ENCODE results near the gene TNC.
A peak's percentile ranks its signal among the peaks of the same experiment; 100 is the strongest.

The TNC gene

DNA sequence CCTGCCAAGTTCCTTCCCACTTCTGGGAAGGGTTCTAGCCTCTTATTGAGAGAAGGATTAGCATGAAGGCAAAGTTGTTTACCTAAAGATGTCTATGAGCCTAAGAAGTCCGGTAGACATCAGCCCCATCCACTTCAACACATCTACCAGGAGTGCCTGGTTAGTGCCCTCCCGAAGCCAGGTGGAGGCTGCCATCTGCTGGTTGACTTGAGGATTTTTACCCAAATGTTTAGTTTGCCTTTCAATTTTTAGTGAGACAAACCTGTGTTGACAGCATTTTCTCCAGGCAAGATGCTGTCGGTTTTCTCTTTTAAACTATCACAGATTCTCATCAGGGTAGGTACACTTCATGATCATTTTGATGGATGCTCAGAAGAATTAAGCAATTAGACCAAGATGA is 104.0 kb downstream of the TNC start:
- peak; percentile 52 for DNase-seq (ENCODE audit: low read depth, low spot score)

- DNase-seq (ENCODE audit: low read depth, low spot score), result no peak
Measured at GRCh38 chr9:115012486-115012885, 105.5 kb downstream of the TNC start.

GRCh38 chr9:115010874-115011273 is 107.1 kb downstream of the TNC start:
- no peak for DNase-seq (ENCODE audit: low read depth, low spot score)

- peak; percentile 64 for DNase-seq (ENCODE audit: low read depth, low spot score)
Measured at GRCh38 chr9:115008536-115009270, 109.3 kb downstream of the TNC start.

GRCh38 chr9:115006660-115007059 is 111.3 kb downstream of the TNC start:
- no peak for DNase-seq (ENCODE audit: low read depth, low spot score)

DNA sequence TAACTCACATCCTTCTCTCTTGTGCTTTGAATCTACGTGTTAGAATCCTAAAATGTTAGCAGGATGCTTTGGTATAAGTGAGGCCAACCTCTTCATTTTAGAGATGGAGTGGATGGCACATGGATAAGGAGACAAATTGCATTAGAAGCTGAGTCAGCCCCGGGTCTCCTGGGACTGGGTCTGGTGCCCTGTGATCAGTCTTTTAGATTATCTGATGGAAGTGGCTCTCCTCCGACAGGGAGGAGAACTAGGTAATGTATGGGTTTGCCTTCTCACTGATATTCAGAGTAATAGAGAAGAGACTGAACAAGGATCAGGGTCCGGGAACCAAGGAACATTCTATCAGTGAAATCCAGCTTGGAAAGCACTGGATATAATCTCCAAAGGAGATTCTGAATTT is 112.6 kb downstream of the TNC start:
- no peak for DNase-seq (ENCODE audit: low read depth, low spot score)

- DNase-seq (ENCODE audit: low read depth, low spot score), result no peak
Measured at GRCh38 chr9:115004545-115004944, 113.4 kb downstream of the TNC start.

- DNase-seq (ENCODE audit: low read depth, low spot score), result no peak
Measured at GRCh38 chr9:115002371-115003120, 115.4 kb downstream of the TNC start.

DNA sequence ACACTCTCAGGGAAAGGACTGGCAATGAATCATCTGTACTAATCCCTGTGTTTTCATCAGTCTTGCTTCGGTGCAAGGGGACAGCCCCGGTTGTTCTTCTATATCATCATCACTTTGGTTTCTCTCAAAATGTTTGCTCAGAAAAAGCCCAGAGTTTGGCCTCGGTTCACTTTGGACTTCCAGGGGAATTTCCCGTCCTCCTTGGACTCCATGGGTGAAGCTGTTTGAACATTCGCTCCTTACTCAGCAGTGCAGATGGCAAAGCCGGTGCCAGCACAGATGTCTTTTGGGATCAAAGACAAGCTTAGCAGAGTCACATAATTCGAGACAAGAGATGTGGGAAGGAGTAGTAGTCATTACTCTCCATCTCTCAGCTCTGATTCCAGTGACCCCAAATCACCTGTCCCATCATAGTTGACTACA is 117.7 kb downstream of the TNC start:
- no peak for DNase-seq (ENCODE audit: low read depth, low spot score)

DNA sequence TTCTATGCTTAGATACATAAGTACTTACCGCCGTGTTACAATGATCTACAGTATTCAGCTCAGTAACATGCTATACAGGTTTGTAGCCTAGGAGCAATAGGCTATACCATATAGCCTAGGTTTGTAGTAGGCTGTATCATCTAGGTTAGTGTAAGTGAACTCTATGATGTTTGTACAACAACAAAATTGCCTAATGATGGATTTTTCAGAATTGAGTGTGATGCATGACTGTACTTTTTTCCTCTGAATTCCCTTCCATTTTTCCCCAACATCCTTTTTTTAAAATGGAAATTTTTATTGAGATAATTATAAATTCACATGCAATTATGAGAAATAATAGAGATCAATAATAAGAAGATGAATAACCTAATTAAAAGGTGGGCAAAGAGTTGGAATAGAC is 119.6 kb downstream of the TNC start:
- no peak for DNase-seq (ENCODE audit: low read depth, low spot score)

GRCh38 chr9:114995681-114996221 is 122.2 kb downstream of the TNC start:
- no peak for DNase-seq (ENCODE audit: low read depth, low spot score)

- no peak for DNase-seq (ENCODE audit: low read depth, low spot score)
Measured at GRCh38 chr9:114994768-114995167, 123.2 kb downstream of the TNC start.

- no peak for DNase-seq (ENCODE audit: low read depth, low spot score)
Measured at GRCh38 chr9:114991861-114992260, 126.1 kb downstream of the TNC start.

DNA sequence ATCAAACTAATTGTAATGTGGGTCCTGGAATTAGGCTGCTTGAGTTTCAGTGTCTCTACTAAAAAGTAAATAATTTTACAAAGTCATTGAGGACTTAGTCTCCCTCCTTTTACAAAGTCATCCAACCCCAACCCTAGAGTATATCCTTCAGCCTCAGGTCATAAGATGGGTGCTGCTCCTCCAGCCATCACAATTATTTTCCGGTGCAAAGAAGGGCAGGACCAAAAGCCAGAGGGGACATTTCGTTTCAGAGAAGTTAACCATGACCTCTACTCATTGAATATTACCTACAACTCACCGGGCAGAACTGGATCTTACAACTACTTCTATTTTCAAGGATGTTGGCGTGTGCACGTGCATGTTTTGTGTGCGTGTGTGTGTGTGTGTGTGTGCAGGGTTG is 127.1 kb downstream of the TNC start:
- no peak for DNase-seq (ENCODE audit: low read depth, low spot score)

GRCh38 chr9:114989600-114990410 is 128.2 kb downstream of the TNC start:
- no peak for DNase-seq (ENCODE audit: low read depth, low spot score)

- DNase-seq (ENCODE audit: low read depth, low spot score), result no peak
Measured at GRCh38 chr9:114988962-114989599, 128.9 kb downstream of the TNC start.

- DNase-seq (ENCODE audit: low read depth, low spot score), result no peak
Measured at GRCh38 chr9:114987116-114987515, 130.8 kb downstream of the TNC start.

- DNase-seq (ENCODE audit: low read depth, low spot score), result no peak
Measured at GRCh38 chr9:114985959-114986501, 131.9 kb downstream of the TNC start.

DNA sequence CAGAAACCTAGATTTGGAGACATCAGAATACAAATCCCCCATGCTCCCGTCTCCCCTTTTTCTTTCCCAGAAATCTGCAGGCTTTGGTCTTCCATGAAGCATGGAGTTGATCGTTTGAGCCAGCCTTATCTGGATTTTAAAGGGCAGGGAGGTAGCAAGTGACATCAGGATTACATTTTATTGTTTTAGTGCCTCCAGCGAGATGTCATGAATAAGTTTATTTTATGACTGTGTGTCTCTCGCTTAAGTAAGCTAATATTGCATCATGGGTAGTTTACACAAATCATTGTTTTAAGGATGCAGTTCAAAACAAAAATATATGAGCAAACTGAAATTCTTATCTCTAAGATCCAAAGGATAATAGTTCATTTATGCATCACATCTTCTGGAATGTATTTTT is 136.9 kb downstream of the TNC start:
- no peak for DNase-seq (ENCODE audit: low read depth, low spot score)

- no peak for DNase-seq (ENCODE audit: low read depth, low spot score)
Measured at GRCh38 chr9:114973216-114973615, 144.7 kb downstream of the TNC start.

DNA sequence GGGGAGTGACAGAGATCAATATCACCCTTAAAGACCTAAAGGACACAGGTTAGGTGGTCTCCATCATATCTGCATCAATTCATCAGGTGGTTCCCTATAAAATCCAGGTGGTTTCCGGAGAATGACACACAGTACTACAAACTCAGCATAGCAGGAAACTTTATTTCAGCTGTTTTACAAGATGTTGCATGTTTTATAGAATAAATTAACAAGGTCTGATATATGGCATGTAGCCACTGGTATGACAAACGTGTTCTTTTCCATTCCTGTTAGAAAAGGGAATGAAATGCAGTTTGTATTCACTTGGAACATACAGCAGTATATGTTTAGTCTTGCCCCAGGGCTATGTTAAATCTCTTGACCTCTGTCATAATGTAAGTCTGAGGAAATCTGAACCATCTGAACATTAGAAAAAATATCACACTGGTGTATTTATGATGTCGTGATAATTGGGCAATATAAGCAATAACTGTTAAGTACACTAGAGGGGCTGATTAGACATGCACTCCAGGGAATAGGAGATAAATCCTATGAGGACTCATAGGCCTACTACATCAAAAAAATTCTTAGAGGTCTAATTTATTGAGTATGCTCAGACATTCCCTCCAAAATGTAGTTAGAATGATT is 145.3 kb downstream of the TNC start:
- DNase-seq (ENCODE audit: low read depth, low spot score), result no peak

All from smooth muscle cell of the brain vasculature (primary cell).